GM12872 (cell line): Measurements from ENCODE around the gene BSPRY.

Source experiments
- TF ChIP-seq, protein P1 (sequence below): IDR thresholded peaks from 3 replicates; pipeline ENCODE4 v1.5.1; 2011; ENCODE audit warnings: low read depth, mild to moderate bottlenecking, low read length, moderate library complexity; ENCODE audit not compliant: insufficient read depth

BSPRY gene

DNA sequence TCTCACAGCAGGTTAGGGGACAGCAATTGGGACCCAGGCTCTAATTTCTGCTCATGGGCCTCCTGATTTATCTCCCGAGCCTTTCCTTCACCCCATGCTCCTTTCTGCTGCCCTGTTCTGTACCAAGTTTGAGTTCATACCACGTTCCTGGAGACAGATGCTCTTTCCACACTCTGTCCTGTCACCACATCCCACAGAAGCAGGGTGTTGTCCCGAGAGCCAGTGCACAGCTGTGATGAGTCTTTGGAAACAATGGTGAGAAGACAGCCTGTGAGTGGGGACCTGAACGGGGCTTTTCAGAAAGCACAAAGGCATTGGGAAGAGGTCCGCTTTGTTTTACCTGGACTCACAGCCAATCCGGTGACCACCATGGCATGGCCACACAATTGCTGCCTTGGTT, 26.7 kb upstream of the BSPRY start:
- TF ChIP-seq, protein P1, sequence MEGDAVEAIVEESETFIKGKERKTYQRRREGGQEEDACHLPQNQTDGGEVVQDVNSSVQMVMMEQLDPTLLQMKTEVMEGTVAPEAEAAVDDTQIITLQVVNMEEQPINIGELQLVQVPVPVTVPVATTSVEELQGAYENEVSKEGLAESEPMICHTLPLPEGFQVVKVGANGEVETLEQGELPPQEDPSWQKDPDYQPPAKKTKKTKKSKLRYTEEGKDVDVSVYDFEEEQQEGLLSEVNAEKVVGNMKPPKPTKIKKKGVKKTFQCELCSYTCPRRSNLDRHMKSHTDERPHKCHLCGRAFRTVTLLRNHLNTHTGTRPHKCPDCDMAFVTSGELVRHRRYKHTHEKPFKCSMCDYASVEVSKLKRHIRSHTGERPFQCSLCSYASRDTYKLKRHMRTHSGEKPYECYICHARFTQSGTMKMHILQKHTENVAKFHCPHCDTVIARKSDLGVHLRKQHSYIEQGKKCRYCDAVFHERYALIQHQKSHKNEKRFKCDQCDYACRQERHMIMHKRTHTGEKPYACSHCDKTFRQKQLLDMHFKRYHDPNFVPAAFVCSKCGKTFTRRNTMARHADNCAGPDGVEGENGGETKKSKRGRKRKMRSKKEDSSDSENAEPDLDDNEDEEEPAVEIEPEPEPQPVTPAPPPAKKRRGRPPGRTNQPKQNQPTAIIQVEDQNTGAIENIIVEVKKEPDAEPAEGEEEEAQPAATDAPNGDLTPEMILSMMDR, result no peak

DNA sequence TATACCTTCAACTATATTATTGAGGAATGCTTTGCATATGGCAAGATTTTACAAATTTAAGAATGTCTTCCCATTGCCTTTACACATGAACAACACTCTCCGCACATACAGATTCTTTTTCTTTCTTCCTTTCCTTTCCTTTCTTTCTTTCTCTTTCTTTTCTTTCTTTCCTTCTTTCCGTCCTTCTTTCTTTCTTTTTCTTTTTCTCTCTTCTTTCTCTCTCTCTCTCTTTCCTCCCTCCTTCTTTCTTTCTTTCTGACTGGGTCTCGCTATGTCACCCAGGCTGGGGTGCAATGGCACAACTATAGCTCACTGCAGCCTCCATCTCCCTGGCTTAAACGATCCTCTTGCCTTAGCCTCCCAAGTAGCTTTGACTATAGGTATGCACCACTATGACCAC, 23.1 kb upstream of the BSPRY start:
- TF ChIP-seq, protein P1, result no peak

DNA sequence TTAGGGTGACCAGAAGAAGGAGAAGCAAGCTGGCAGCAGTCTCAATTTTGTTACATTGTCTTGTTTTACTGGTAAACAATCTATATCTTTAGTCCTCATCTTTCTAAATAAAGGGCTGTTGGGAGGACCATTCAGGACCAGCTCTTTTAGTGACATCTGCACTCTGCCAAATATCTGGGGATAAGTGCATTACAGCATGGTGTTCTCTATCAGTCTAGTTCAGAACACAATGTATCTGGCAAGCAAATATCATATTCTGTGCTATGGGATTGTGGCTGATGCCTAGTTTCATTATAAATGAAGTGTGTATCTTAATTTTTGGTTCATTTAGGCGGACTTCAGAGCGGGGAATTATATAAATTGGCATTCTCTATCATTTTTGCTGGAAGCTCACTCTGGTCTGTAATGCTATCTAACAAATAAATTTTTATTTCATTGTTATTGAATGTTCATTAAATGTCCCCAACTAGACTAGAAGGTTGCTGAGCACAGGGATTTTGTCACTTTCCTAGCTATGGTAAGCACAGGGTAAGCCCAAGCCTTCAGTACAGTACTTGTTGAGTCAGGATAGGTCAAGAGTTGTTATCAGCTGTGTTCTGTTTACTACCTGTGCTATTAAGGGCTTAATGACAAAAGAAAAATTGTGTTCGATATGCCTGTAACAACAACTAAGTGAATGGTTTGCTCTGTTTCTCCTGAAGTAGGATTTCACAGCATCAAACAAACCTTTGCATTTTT, 21.1 kb upstream of the BSPRY start:
- TF ChIP-seq, protein P1, result no peak

DNA sequence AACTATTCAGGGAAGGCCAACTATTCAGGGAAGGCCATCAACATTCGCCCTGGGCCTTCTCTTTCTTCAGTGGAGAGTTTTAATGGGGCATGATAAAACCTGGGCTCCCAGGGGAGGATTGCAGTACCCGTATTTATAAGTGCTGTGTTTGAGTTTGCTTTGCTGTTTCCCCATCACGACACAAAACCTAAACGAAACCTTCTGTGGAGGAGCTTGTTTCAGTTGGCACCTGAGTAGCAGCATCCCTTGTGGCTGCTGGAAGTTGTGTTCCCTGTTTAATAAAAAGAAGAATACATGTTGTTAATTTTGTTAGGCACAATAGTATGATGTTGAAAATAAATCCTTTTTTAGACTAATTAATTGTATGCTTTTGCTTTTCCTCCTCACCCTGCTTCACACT, 17.6 kb upstream of the BSPRY start:
- TF ChIP-seq, protein P1, result no peak

DNA sequence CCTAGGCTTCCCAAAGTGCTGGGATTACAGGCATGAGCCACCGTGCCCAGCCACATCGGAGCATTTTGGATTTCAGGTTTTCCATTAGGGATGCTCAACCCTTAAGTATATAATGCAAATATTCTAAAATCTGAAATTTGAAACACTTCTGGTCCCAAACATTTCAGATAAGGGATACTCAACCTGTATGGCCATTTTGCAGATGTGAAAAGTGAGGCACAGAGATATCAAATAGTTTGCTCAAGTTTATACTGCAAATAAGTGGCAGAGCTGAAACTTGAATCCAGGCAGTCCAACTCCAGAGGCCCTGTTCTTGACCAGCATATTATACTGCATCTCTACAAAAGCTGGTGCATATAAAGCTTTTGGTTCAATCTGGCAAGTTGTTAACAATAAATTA, 11.6 kb upstream of the BSPRY start:
- TF ChIP-seq, protein P1, result no peak

DNA sequence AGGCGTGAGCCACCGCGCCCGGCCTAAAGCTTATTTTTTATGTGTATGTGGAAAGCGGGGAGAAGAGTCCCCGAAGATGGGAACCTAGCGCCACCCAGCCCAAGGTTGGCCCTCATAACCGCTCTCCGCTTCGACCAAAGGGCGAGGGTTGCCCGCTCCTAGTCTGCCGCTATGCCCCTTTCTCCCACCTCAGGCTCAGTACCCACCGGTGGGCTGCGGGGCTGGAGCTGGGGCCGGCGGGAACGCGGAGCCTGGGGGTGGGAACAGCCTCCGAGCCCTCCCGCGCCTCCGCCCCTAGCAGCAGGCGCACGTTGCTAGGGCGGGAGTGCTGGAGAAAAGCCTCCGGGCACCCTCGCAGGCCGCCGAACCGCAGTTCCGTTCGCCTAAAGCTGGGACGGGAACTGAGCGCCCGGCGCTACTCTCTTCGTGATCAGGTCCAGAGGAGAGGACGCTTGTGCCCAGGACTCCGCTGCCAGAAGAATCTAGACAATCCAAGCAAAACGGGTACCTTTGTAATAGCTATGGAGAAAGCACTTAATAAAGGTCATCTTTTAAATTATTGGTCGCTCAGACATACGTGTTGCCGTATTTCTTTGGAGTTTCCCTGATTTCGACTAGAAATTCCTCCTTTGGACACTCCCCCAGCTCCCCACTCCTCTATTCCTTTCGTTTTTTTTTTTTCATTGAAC, 9.2 kb upstream of the BSPRY start, which contains the start of gene WDR31:
Gene WDR31, minus strand, starts transcription at position 265 of the 689 bp plus-strand sequence. CDS start 8,253 bp downstream, outside the sequence.
- TF ChIP-seq, protein P1, result no peak

DNA sequence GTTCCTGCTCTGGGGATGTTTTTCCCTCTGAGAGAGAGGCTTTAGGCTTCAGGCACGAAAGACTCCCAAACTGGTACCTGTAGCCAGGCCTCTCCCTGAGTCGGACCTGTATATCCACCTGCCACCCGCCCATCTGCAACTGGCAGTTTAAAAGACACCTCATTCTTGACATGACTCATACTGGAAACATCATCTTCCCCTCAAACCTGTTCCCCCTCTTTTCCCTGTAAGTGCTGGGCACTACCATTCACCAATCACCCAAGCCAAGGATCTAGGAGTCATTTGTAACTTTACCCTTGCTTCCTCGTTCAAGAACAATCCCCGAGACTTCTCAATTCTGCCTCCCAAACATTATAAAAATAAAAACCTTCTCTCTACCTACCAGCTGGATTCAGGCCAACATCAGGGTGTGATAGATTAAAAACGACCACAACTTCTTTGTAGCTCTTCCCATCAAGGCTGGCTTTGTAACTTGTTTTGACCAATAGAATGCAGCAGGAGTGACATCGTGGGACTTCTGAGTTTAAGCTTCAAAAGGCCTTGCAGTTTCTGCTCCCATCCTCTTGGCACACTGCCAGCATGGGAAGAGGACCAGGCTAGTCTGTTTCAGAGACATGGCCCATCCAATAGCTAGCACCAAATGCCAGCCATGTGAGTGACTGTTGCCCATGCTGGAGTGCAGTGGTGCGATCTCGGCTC, 7.5 kb upstream of the BSPRY start:
- TF ChIP-seq, protein P1, result no peak
